ENCODE data around the gene CCDC34. TPM values are rescaled to one million over a fixed set of nuclear protein-coding genes. Genes with fewer than 3 reads are reported as not detected.

Gene CCDC34
- total and polyA plus RNA-seq, 2 experiments from 2014 or later = 10.1 to 56.0 TPM

GRCh38 chr11:27358296-27358695, 4.7 kb downstream of the CCDC34 start (continued):
- TF ChIP-seq, protein P1, sequence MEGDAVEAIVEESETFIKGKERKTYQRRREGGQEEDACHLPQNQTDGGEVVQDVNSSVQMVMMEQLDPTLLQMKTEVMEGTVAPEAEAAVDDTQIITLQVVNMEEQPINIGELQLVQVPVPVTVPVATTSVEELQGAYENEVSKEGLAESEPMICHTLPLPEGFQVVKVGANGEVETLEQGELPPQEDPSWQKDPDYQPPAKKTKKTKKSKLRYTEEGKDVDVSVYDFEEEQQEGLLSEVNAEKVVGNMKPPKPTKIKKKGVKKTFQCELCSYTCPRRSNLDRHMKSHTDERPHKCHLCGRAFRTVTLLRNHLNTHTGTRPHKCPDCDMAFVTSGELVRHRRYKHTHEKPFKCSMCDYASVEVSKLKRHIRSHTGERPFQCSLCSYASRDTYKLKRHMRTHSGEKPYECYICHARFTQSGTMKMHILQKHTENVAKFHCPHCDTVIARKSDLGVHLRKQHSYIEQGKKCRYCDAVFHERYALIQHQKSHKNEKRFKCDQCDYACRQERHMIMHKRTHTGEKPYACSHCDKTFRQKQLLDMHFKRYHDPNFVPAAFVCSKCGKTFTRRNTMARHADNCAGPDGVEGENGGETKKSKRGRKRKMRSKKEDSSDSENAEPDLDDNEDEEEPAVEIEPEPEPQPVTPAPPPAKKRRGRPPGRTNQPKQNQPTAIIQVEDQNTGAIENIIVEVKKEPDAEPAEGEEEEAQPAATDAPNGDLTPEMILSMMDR (conservative IDR thresholded peaks at IDR 0.05; ENCODE audit: low read depth in 2 of 2) = no peak
- no peak for TF ChIP-seq POLR2AphosphoS5 (IDR thresholded peaks at IDR 0.05; ENCODE audit: low read depth)
- no peak for TF ChIP-seq ZNF331 (CRISPR knock-in tag; IDR thresholded peaks at IDR 0.05; ENCODE audit: low read depth)
- no peak for TF ChIP-seq ETS1 (IDR thresholded peaks at IDR 0.05)
- TF ChIP-seq CREB1 (CRISPR knock-in tag; IDR thresholded peaks at IDR 0.05; ENCODE audit: low read depth) = no peak
- no peak for TF ChIP-seq EZH2phosphoT487 (IDR thresholded peaks at IDR 0.05; ENCODE audit: unreplicated experiment)
- TF ChIP-seq JUNB (IDR thresholded peaks at IDR 0.05; ENCODE audit: unreplicated experiment) = no peak
- TF ChIP-seq, protein P2, sequence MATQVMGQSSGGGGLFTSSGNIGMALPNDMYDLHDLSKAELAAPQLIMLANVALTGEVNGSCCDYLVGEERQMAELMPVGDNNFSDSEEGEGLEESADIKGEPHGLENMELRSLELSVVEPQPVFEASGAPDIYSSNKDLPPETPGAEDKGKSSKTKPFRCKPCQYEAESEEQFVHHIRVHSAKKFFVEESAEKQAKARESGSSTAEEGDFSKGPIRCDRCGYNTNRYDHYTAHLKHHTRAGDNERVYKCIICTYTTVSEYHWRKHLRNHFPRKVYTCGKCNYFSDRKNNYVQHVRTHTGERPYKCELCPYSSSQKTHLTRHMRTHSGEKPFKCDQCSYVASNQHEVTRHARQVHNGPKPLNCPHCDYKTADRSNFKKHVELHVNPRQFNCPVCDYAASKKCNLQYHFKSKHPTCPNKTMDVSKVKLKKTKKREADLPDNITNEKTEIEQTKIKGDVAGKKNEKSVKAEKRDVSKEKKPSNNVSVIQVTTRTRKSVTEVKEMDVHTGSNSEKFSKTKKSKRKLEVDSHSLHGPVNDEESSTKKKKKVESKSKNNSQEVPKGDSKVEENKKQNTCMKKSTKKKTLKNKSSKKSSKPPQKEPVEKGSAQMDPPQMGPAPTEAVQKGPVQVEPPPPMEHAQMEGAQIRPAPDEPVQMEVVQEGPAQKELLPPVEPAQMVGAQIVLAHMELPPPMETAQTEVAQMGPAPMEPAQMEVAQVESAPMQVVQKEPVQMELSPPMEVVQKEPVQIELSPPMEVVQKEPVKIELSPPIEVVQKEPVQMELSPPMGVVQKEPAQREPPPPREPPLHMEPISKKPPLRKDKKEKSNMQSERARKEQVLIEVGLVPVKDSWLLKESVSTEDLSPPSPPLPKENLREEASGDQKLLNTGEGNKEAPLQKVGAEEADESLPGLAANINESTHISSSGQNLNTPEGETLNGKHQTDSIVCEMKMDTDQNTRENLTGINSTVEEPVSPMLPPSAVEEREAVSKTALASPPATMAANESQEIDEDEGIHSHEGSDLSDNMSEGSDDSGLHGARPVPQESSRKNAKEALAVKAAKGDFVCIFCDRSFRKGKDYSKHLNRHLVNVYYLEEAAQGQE (IDR thresholded peaks at IDR 0.05; ENCODE audit: unreplicated experiment) = no peak

- Histone ChIP-seq H3K27ac (ENCODE audit: low read depth) (no peak overlapping the region), H4K20me1 (replicated peaks; ENCODE audit: insufficient read depth) (no peaks in the 10 kb centered on the region), H3F3A (replicated peaks; ENCODE audit: low read depth) (no peaks in the 10 kb centered on the region), H3K36me3 (ENCODE audit: insufficient read depth) (no peaks in the 10 kb centered on the region), H3K4me3 (no peak overlapping the region), H3K9me2 (ENCODE audit: insufficient read depth) (no peaks in the 10 kb centered on the region), H2AFZ (no peak overlapping the region), H3K27me3 (ENCODE audit: insufficient read depth) (no peaks in the 10 kb centered on the region), H3K4me1 (ENCODE audit: insufficient read depth) (peaks cover 37% of the 10 kb centered on the region), H3K79me2 (replicated peaks; ENCODE audit: insufficient read depth) (peaks cover 15% of the 10 kb centered on the region; the same call in 1 of the 2 replicates), H3K4me2 (no peak overlapping the region)
- H3K27ac Mint-ChIP-seq = no peak overlapping the region
- ATAC-seq (no peak), DNase-seq (ENCODE audit: low spot score) (no peak)
- H3K4me3 Mint-ChIP-seq = no peak overlapping the region
- H3K4me1 Mint-ChIP-seq = peaks cover 25% of the 10 kb centered on the region
- no peaks in the 10 kb centered on the region for H3K36me3 Mint-ChIP-seq (ENCODE audit: low read depth)
- H3K9me3 Mint-ChIP-seq = no peaks in the 10 kb centered on the region
- H3K27me3 Mint-ChIP-seq (ENCODE audit: insufficient read depth, low read depth, poor library complexity) = no peaks in the 10 kb centered on the region
- TF ChIP-seq JUNB (IDR thresholded peaks at IDR 0.05; ENCODE audit: unreplicated experiment) (no peak), ZNF114 (CRISPR knock-in tag; IDR thresholded peaks at IDR 0.05) (no peak)
- TF ChIP-seq, protein P2 (IDR thresholded peaks at IDR 0.05; ENCODE audit: unreplicated experiment) = no peak
These were observed 5.8 kb downstream of the CCDC34 start for GRCh38 chr11:27357250-27357649.

All from GM23338 (cell line).